ENCODE data around the gene CPSF3.

The CPSF3 gene

DNA sequence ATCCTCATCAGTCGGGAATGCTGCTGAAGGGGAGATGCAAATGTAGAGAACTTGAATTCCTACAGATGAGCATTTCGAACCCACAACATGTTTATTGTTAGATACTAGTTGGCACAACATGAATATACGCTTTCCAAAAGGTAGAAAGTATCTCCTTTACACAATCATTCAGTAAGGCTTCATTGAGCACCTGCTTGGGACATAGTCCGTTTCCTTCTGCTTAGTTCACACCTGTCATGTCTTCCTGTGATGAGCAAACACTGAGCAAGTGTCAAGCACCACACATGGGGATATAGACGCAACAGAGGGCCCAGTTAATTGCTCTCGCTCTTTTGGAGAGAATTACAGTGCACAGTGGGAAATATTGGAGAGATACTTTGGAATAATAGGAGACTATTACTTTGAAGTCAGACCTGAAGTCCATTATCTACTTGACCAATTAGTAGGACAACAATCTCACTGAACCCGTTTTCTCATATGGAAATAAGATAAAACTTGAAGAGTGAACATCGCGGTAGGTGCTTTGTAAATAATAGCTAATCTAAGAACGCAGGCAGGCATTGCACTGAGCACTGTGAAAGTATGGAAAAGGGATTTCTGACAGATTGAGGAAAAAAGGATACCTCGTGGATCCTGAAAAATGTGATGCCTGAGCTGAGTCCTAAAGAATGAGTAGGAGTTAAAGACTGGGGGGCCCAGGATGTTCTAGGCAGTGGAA lies 1.2 kb downstream of the CPSF3 start:
- TF ChIP-seq, protein P1, sequence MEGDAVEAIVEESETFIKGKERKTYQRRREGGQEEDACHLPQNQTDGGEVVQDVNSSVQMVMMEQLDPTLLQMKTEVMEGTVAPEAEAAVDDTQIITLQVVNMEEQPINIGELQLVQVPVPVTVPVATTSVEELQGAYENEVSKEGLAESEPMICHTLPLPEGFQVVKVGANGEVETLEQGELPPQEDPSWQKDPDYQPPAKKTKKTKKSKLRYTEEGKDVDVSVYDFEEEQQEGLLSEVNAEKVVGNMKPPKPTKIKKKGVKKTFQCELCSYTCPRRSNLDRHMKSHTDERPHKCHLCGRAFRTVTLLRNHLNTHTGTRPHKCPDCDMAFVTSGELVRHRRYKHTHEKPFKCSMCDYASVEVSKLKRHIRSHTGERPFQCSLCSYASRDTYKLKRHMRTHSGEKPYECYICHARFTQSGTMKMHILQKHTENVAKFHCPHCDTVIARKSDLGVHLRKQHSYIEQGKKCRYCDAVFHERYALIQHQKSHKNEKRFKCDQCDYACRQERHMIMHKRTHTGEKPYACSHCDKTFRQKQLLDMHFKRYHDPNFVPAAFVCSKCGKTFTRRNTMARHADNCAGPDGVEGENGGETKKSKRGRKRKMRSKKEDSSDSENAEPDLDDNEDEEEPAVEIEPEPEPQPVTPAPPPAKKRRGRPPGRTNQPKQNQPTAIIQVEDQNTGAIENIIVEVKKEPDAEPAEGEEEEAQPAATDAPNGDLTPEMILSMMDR (IDR thresholded peaks at IDR 0.05; ENCODE audit: control extremely low read depth, extremely low read depth, low read depth, missing control alignments), result no peak
- no peak for DNase-seq (ENCODE audit: extremely low spot score)
- POLR2A ChIA-PET, result interaction anchor here (0.5 to 0.7 kb wide), 2 partner anchors 23 to 309 kb away, joined by 3 read pairs; no protein-coding TSS in a partner anchor
- CTCF ChIA-PET, result interaction anchor here (1.5 kb wide), 1 partner anchor 10 kb away, joined by 4 read pairs; no protein-coding TSS in a partner anchor

DNA sequence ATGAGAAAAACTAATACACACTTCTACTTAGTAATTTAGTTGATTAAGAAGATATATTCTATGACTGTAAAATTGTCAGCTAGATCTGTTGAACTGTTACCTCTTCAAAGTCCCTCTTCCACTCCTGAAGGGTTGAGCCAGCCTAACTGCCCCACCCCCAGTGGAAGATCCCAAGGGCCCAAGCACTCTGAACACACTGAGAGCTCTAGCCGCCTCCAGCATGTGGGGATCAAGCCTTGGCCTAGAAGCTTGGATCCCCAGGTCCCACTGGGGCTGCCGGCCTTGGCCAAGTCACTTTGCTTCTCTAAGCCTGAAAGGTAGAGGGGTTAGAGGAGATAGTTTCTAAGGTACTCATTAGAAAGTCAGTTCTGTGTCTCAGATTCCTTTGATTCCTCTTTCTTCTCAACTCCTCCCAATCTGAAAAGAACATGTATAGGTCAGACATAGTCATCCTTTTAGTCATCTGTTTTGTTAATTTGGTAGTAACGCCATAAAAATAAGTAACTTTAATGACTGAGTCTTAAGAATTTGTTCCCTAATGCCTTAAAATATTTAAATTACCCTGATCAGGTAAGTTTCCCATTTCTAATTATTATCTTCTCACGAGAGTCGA lies 5.6 kb downstream of the CPSF3 start:
- TF ChIP-seq, protein P1 (IDR thresholded peaks at IDR 0.05; ENCODE audit: control extremely low read depth, extremely low read depth, low read depth, missing control alignments), result no peak
- POLR2A ChIA-PET, result no interaction called here
- DNase-seq (ENCODE audit: extremely low spot score), result no peak
- CTCF ChIA-PET, result interaction anchor here (1.4 kb wide), 1 partner anchor 9 kb away, joined by 5 read pairs; no protein-coding TSS in a partner anchor

DNA sequence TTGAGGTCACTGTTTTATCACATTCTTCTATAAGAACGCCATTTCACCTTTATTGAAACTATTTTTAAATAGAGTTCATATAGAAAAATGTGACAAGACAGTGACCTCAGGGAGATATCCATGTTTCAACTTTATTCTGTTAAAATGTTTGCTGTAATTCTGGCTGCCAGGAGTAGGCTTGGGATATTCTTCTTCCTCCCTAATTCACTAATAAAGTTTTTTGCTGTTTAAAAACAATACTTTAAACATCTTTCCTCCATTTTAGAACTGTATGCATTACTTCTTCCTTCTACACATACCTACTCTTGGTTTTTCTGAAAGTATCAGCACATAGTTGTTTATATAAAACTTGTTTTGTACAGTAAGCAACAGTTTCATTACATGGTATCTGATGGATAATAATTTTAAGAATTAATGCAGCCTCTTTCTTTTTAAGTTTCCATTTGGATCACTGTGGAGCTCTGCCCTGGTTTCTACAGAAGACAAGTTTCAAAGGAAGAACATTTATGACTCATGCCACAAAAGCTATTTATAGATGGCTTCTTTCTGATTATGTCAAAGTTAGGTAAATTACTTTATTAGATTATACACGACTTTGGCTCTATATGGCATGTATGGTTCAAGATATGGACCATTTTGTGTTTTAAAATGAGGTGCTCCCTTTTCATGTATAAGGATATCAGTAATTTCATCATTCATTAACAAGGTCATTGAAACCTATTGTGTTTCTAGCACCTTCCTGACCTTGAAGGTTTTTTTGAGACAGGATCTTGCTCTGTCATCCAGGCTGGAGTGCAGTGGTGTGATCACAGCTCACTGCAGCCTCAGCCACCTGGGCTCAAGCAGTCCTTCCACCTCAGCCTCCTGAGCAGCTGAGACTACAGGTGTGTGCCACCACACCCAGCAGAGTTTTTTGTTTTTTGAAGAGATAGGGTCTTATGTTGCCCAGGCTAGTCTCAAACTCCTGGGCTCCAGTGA lies 7.2 kb downstream of the CPSF3 start:
- CTCF ChIA-PET, result interaction anchor here (1.5 kb wide), 1 partner anchor 34 kb away, joined by 3 read pairs; no protein-coding TSS in a partner anchor
- TF ChIP-seq, protein P1 (IDR thresholded peaks at IDR 0.05; ENCODE audit: control extremely low read depth, extremely low read depth, low read depth, missing control alignments), result no peak
- no peak for DNase-seq (ENCODE audit: extremely low spot score)
- POLR2A ChIA-PET, result no interaction called here

DNA sequence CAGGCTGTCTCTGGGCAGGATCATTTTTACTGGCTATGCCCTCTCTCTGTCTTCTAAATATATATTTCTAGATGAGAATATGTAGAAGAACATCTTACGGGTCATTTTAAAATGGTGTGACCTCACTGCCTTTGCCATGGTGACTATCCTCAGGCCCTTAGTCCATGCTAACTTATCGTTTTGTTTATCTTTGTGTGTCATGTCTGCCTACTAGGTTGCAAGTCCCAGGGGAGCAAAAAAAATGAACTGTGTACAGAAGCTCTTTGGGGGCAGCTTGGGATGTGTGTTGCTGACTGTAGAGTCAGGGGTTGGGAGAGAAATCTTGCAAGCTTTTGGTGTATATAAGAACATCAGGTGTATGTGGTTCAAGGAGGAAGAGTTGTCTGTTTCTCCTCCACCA lies 11.0 kb downstream of the CPSF3 start:
- ChIA-PET POLR2A (no interaction called here), CTCF (interaction anchor here (0.8 to 1.5 kb wide), 3 partner anchors 9 to 17 kb away, joined by 3 to 4 read pairs (median 3); no protein-coding TSS in a partner anchor)
- TF ChIP-seq, protein P1 (IDR thresholded peaks at IDR 0.05; ENCODE audit: control extremely low read depth, extremely low read depth, low read depth, missing control alignments), result no peak
- DNase-seq (ENCODE audit: extremely low spot score), result no peak

DNA sequence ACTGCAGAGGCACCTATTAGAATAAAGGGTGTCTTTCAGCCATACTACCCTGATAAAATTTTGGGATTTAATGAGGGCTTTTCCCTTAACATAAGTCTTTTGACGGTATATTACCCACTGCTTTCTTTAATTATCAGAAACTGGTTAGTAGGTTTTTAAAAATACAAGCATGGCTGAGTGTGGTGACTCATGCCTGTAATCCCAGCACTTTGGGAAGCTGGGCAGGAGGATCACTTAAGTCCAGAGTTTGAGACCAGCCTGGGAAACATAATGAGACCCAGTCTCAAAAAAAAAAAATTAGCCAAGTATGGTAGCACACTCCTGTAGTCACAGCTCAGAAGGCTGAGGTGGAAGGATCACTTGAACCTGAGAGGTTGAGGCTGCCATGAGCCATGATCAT lies 16.1 kb downstream of the CPSF3 start:
- POLR2A ChIA-PET, result no interaction called here
- no peak for DNase-seq (ENCODE audit: extremely low spot score)
- CTCF ChIA-PET, result no interaction called here
- TF ChIP-seq, protein P1 (IDR thresholded peaks at IDR 0.05; ENCODE audit: control extremely low read depth, extremely low read depth, low read depth, missing control alignments), result no peak
